Peyer's patch (tissue), 4 donors: ENCODE data around the gene C1orf52.

Experiments used
- POLR2A ChIP-seq, 2 donors: fragments of 450-650 bp; IDR thresholded peaks; one replicate each; pipeline ENCODE4 v1.5.1; 2017; ENCODE audit warnings: antibody characterized with exemption in 2 of 2, mild to moderate bottlenecking in 2 of 2, moderate library complexity in 2 of 2
- TF ChIP-seq, protein P1 (sequence below), 6 experiments: fragments of 450-650 bp in 4 of 6; fragments of 200-600 bp in 2 of 6; sonication (generic) in 1 of 6; IDR thresholded peaks; one replicate each; pipeline ENCODE4 v1.5.1; 2017 to 2019; ENCODE audit warnings: antibody characterized with exemption in 6 of 6, mild to moderate bottlenecking in 3 of 6, moderate library complexity in 1 of 6

DNA sequence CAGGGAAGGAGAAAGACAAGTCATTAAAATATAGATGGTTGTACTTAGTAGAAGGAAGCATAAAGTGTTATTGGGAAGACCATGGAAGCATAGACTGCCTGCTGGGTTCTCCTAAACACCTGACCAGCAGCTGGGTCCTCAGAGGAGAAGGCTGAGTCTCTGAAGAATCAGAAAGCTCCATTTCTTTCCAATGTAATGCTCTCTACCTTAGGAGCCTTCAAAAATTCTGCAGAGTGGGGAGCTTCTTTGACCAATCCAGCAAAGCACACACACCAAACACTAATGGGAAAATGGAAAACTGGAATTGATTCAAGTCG, 38.0 kb upstream of the C1orf52 start:
- TF ChIP-seq, protein P1, sequence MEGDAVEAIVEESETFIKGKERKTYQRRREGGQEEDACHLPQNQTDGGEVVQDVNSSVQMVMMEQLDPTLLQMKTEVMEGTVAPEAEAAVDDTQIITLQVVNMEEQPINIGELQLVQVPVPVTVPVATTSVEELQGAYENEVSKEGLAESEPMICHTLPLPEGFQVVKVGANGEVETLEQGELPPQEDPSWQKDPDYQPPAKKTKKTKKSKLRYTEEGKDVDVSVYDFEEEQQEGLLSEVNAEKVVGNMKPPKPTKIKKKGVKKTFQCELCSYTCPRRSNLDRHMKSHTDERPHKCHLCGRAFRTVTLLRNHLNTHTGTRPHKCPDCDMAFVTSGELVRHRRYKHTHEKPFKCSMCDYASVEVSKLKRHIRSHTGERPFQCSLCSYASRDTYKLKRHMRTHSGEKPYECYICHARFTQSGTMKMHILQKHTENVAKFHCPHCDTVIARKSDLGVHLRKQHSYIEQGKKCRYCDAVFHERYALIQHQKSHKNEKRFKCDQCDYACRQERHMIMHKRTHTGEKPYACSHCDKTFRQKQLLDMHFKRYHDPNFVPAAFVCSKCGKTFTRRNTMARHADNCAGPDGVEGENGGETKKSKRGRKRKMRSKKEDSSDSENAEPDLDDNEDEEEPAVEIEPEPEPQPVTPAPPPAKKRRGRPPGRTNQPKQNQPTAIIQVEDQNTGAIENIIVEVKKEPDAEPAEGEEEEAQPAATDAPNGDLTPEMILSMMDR (IDR thresholded peaks at IDR 0.05) = no peak
- no peak for TF ChIP-seq POLR2A (IDR thresholded peaks at IDR 0.05)
